Stimulated activated CD4-positive, alpha-beta T cell treated with anti-CD3 and anti-CD28 coated beads, Interleukin-4, amount 100 ng/mL, for 4 hours (primary cell): ENCODE data around the gene COMTD1.
"Not testable (repeated sequence)": the region's sequence is repeated elsewhere in the genome, so short reads cannot be mapped to it uniquely, and the experiment has no call there.

ENCODE experiments used
- DNase-seq, 2 experiments: peaks; one replicate each; pipeline ENCODE4 v3.0.0-alpha.2; 2020

The COMTD1 gene

GRCh38 chr10:75191821-75192568 lies 43.8 kb downstream of the COMTD1 start:
- no peak for DNase-seq

GRCh38 chr10:75189266-75190096 lies 46.3 kb downstream of the COMTD1 start:
- DNase-seq = no peak

- DNase-seq = not testable (repeated sequence)
Observed at GRCh38 chr10:75188522-75188921, 47.2 kb downstream of the COMTD1 start.

GRCh38 chr10:75187961-75188426 lies 47.8 kb downstream of the COMTD1 start:
- peak; percentile 44 to 66 for DNase-seq

- DNase-seq = no peak
Observed at GRCh38 chr10:75186310-75186709, 49.4 kb downstream of the COMTD1 start.
